GM18508 (cell line): Measurements from ENCODE around the gene LEPROT.

Experiments used
- ATAC-seq: cut with Tn5 transposase; IDR thresholded peaks from one replicate; pipeline ENCODE4 v1.9.1; 2021; ENCODE audit warnings: moderate number of reproducible peaks; ENCODE audit not compliant: insufficient read depth, unreplicated experiment

The LEPROT gene

GRCh38 chr1:65470766-65471165 is 50.3 kb downstream of the LEPROT start:
- ATAC-seq = no peak

GRCh38 chr1:65471213-65471833 is 50.9 kb downstream of the LEPROT start:
- no peak for ATAC-seq

- no peak for ATAC-seq
Measured at GRCh38 chr1:65471861-65472332, 51.4 kb downstream of the LEPROT start.

- ATAC-seq = no peak
Measured at GRCh38 chr1:65476327-65476726, 55.9 kb downstream of the LEPROT start.

- ATAC-seq = no peak
Measured at GRCh38 chr1:65477414-65478378, 57.2 kb downstream of the LEPROT start.

GRCh38 chr1:65478379-65479026 is 58.0 kb downstream of the LEPROT start:
- no peak for ATAC-seq

- no peak for ATAC-seq
Measured at GRCh38 chr1:65479554-65480204, 59.2 kb downstream of the LEPROT start.

GRCh38 chr1:65480684-65481405 is 60.4 kb downstream of the LEPROT start:
- ATAC-seq = no peak

- no peak for ATAC-seq
Measured at GRCh38 chr1:65483993-65484754, 63.7 kb downstream of the LEPROT start.
